Measurements from ENCODE around the gene ZNF776.
"Not testable (repeated sequence)": the region's sequence is repeated elsewhere in the genome, so short reads cannot be mapped to it uniquely, and the experiment has no call there.

- TF ChIP-seq CTCF (IDR thresholded peaks at IDR 0.05 in 8 of 11, conservative IDR thresholded peaks at IDR 0.05 in 3 of 11); POLR2A (IDR thresholded peaks at IDR 0.05); POLR2AphosphoS5 (IDR thresholded peaks at IDR 0.05): not testable (repeated sequence)
These were observed 50.0 kb downstream of the ZNF776 start for GRCh38 chr19:57796580-57796979.

All from spleen (tissue), 7 donors.